HG03432 (cell line): Measurements from ENCODE around the gene NEK9.

Experiments used
- ATAC-seq: cut with Tn5 transposase; IDR thresholded peaks from one replicate; pipeline ENCODE4 v1.9.1; 2021; ENCODE audit warnings: mild to moderate bottlenecking, moderate library complexity; ENCODE audit not compliant: unreplicated experiment

Gene NEK9

DNA sequence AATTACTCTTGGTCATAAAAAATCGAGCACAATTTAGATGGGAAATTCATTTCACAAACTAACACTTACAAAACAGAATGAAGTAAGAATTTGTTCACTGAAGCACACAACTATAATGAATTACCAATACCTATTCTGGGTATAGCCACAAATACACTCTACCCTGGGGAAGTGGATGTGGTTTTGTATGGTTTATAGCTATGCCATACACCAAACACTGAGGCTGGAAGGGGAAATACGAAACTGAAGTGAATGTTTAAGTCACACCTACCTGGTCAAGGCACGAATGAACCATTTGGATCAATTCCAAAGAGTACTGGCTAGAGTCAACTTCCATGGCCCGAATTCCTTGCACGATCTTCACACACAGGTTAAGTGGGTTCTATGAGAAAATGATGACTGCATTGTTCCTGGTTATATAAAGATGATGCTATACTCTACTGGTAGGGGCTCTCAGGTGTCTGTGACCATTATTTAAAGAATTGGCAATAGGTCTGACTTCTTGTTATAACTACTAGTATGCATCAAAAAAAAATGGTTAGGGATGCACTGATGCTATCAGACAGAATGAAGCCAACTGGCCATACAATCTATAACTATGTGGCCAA is 12.8 kb downstream of the NEK9 start:
- no peak for ATAC-seq

DNA sequence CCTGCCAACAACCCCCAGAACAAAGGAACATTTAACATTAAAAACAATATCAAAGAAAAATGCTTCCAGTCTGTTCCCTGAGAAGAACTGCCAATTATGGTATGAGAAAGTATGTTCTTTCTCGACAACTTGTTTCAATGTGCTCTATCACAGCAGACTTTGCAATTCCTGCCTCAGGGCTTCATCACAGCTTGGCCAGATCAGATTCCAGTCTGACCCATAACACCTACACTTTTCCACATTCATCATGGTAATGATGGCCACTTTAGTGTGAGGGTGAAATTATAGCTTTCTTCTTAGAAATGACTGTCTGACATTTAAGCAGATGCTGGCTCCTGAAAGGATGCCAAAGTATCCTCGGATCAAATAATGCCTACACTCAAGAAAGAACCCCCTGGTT is 17.0 kb downstream of the NEK9 start:
- ATAC-seq = no peak

DNA sequence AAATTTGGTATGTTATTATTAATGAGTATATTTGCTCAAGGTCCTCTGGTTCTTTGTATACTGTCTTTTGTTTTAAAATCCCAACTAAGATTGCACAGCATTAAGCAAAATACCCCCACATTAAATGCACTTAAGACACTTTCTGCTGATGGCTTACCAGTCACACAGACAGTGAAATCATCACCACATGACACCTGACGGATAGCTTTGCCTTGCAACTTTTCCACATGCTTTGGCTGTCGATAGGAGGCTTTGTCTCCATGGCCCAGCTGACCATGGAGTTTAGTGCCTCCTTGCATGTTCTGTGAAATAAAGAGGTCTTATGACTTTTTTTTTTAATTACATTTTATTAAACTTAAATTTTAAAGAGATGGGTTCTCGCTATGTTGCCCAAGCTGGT is 19.7 kb downstream of the NEK9 start:
- no peak for ATAC-seq

DNA sequence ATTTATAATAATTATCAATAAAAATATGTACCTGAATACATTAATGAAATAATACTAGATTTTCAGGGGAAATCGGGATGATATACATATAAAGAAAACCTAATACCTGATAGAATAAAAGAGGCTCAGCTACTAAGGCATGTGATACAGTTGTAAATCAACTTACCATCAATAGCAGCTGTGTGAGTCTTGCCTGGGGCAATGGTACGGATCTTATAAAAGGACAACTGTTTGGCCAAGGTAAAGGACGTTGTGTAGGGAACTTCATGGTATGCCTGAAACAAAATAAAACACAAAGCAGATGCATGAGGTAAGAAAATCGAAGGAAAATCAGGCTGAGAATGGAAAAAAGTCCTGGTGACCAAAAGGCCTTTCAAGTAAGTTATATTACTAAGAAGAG is 25.4 kb downstream of the NEK9 start:
- no peak for ATAC-seq

DNA sequence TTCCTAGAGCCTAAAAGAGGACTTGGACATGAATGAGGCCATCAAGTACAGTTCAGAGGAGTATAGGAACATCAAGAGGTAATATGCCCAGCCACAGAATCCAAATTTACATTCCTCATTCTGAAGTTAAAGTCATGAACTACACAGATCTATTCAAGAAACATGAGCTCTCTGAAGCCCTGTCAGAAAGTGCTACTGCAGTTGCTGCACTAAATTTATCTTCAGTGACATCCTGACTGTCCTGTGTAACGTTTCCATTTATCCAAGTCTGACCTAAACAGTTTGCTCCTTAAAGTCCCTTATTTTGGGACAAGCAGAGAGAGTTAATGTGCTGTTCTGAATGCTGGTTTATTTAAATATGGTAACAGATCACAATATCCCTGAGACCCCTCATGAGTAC is 28.2 kb downstream of the NEK9 start:
- no peak for ATAC-seq

DNA sequence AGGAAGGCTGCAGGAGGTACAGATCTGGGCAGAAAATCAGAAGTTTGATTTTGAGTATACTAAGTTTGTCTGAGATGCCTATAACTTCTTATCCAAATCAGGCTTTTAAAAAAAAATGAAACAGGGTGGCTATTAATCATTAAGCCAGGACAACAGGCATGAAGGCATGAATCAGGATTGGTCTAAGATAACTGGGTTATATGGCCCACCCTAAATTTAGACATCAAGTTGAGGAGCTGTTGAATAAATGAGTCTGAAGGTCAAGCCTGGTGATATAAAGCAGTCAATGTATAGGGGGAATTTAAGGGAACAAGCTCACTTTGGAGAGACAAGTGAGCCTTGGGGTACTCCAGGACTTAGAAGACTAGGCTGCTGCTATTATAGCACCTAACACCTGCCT is 28.6 kb downstream of the NEK9 start:
- ATAC-seq = no peak

DNA sequence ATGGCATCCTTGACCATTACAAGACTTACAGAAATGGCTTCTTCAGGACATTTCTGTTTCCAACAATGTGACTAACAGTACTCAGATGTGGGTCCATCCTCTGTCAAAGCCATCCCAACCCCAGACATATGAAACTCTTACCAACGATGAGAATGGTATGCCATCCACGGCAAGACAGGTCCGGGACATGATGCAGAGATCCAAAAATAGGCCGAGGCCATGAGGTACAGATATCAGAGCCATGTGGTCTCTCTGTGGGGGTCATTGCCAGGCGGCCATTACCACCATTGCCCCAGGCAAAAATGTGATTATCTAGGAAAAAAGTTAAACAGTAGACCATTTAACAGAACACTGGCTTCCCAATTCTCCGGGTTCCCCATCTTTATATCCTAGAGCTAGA is 29.9 kb downstream of the NEK9 start:
- ATAC-seq = no peak

DNA sequence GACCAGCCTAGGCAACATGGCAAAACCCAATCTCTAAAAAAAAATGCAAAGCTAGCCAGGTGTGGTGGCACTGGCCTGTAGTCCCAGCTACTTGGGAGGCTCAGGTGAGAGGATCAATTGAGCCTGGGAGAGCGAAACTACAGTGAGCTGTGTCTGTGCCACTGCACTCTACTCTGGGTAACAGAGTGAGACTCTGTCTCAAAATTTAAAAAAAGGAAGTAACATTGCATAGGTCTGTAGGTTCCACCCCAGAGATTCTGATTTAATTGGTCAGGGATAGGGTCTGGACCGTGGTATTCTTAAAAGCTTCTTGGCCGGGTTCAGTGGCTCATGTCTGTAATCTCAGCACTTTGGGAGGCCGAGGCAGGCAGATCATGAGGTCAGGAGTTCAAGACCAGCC is 31.2 kb downstream of the NEK9 start:
- ATAC-seq = no peak

DNA sequence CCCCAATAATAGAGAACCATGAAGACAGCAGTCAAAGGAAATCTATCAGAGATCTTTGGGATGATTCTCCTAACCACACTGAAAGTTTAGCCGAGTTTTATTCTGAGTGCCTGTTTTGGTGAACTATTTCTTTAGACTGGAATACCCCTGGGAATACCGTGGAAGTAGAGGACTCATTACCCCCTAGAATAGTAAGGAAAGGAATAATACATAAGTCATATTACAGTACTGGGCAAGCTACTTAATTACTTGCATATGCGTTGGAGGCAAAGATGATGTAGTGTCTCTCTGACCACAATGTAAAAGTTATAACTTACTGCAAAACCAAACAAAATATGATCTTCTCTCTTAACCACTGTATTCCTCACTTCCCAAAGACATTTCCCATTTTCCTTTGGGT is 32.0 kb downstream of the NEK9 start:
- no peak for ATAC-seq

DNA sequence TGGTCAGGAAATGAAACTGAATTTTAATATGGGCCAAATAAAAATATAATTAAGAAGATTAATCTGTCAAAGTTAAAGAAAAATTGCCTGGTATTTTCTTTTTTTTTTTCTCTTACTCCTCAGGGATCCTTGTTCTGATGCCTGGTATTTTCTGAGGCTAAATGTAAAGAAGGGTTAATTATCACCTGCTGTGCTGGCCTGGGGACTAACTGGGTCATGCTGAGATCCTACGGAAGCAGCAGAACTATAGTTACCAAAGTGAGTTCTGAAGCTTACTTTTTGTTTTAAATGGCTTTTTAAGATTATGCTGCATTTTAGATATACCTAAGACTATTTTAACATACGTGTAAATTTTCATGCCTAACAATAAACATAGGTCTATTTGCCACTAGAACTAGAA is 34.1 kb downstream of the NEK9 start:
- ATAC-seq = no peak

DNA sequence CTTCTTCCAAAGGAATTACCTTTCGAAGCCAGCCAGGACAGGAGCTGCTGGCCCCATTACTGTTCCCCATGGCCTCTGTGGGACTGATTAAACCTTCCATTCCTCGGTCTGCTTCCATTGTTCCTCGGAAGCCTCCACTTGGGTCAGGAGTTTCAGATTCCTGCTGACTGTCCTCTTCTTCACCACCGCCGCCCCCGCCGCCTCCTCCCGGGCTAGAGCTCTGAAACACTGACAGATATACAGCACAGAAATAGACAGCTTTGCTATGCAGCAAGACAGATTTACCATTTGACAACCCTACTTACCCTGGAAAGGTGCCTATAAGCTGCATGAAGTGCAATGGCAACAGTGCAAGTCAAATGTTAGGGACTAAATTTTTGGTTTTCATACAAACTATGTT is 35.6 kb downstream of the NEK9 start:
- no peak for ATAC-seq

DNA sequence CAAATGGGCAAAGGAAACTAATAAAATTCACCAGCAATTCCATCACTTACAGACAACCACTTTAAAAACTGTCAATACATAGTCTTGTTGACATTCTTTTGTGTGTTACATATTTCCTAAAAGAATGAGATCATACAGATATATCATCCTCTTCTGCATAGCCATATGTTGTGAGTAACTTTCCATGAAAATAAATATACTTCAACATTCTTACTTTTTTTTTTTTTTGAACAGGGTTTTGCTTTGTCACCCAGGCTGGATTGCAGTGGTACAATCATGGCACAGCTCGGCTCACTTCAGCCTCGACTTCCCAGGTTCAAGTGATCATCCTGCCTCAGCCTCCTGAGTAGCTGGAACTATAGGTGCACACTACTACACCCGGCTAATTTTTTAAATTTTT is 36.5 kb downstream of the NEK9 start:
- ATAC-seq = no peak

DNA sequence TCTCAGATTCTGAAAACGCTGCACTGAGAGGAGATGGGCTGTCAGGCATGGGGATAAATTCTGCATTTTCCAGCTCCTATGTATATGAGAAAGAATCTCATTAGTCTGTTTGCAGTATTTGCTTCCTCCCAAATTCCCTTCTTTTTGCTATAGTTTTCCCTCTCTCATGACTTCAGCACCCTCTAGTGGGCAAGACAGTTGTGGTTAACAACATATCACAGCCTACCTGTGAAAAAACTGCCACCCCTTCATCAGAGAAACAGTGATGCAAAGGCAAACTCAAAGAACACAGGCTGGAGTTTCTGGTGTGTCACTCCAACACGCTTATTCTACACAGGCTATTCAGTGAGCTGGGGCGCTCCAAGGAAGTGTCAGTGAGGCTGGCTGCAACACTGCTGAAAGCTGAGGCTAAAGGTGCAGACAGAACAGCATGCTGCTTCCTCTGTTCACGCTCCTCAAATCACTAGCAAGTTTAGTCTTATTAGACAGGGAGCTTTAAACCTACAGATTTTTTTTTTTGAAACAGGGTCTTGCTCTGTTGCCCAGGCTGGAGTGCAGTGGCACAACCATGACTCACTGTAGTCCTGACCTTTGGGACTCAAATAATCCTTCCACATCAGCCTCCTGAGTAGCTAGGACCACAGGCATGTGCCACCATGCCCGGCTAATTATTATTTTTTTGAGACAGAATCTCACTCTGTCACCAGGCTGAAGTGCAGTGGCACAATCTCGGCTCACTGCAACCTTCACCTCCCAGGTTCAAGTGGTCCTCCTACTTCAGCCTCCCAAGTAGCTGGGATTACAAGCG is 38.1 kb downstream of the NEK9 start:
- ATAC-seq = no peak

DNA sequence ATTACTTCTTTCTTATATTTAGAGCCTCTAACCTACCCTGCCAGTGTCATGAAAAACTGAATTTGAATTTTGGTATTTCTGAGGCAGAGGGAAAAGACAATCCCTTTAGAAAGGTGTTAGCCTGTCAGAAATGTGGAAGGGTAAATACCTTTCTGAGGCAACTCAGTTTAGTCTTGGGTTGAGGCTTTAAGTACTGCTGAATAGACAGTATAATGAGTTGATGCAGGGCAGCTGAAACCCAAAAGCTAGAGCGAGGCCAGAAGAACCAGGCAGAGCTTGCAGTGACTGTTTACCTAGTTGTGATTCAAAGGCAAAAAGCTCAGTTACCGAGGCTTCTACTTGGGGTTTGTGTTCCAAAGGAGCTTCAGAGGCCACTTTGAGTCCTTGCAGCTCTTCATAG is 38.7 kb downstream of the NEK9 start:
- ATAC-seq = no peak

DNA sequence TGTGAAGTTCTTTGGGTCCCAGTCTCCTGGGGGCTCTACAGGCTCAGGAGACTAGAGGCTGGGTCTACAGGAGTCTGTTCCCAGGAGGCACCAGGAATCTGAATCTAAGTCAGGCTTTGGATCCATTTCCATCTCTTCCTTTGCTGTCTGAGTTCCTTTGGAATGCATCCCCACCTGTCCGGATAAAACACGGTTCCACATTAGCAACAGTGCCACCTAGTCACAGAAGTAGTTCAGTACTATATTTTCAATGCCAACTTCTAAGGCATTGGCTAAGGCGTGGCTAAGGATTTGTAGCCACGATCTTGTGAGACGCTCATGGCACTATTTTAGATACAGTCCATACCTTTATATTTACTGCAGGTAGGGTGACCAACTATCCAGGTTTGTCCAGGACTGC is 42.3 kb downstream of the NEK9 start:
- ATAC-seq = no peak

DNA sequence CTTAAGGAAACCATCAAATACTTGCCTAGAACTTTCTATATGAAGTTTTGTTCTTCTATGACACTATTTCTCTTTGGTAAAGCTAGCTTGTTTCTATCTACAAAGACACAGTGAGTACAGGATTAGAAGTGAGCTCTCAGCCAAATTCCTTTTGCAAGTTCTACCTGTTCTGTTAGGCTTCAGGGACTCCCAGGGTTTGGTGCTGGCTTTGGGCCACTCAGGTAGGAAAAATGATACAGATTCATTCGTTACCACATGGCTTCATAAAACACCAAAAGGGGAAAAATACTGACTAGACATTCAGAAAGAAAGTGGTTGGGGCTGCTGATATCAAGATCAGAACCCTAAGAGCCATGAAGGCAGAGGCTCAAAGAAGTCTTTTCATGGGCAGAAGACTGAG is 43.6 kb downstream of the NEK9 start:
- no peak for ATAC-seq

DNA sequence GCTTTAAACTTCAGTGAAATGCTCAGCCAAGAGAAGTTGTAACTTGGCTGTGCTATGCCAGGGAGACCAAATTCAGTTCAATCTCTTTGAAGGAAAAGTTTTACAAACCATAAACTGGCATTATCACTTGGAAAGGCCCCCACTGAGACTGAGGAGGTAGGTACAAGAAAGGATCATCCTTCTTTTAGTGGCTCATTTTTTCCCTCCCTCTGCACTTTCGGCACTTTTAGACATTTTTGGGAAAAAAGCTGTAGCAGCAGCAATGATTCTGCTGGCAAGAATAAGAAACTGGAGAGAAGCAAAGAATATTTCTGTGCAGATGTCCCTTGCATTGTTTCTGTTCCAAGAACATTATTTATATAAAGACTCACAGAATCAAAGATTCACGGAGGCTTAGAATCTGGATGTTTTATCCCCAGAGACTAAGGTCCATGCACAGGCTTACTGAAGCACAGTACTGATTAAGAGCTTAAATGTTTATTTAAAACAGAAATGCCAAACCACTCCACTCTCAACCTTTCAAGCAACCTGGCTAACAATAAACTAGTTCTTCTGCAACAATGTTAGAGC is 45.1 kb downstream of the NEK9 start:
- no peak for ATAC-seq

DNA sequence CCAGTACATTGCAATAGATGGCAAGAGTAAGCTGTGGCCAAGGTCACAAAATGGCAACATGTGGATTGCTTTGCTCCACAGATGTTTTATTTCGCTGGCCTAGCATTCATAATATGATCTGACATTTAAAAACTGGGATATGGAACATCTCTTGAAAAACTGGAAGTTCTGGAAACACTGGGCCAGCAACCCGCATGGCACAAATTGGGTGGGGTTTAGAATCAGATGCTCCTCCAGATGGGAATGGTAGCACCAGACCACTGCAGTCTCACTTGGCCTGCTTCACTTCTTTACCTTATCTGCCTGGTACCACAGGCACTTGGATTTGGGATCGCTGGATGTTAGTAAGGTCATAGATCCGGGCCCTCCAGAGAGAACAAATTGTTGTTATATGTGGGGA is 47.3 kb downstream of the NEK9 start:
- no peak for ATAC-seq

DNA sequence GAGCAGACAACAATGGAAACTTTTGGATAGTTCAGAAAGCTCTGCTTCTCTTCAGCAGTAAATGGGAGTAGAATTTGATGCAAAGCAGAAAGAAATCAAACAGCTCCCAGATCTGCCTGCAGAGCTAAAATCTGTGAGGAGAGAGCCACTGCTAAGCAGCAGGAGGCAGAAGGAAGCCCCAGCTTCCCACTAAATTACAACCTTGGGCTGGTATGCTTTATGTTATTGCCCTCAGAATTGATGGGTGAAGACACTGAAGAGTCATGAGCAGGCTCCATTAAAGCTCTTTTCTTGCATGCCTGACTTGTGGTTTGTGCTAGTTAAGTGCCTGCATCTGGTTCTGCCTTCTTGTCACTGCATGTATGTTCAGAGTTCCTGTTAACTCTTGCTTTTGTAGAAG is 49.1 kb downstream of the NEK9 start:
- no peak for ATAC-seq

DNA sequence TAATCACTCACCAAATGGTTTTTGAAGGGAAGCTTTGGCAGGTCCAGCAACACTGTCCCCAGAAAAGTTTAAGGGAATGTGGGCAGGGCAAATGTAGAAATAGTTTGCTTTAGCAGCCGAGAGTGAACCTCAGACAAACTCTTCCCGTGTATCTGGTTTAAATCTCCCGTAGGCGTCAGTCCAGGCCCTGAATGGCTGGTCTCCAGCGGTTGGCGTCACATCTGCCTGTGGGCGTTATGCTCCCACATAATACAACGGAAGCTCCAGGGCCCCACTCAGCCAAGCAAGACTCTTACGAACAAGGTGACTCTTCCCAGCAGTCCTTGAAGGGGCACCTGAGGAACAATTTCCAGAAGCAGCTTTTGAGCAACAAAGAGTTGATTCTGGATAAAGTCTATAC is 56.5 kb downstream of the NEK9 start:
- ATAC-seq = no peak

DNA sequence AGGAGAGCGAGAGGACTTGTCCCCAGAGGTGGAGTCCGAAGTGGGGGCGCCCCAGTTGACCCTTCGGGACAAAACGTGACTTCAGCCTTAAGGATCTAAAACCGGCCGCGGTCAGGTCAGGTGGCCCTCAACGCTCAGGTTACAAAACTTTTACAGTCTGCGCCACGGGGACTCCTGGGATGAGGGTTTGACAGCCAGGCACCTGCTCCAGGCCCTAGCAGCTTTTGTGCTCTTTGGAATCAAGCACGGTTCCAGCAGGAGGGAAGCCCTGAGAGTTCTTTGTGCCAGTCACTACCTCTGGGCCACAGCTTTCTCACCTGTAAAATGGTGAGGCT is 57.1 kb downstream of the NEK9 start:
- no peak for ATAC-seq

DNA sequence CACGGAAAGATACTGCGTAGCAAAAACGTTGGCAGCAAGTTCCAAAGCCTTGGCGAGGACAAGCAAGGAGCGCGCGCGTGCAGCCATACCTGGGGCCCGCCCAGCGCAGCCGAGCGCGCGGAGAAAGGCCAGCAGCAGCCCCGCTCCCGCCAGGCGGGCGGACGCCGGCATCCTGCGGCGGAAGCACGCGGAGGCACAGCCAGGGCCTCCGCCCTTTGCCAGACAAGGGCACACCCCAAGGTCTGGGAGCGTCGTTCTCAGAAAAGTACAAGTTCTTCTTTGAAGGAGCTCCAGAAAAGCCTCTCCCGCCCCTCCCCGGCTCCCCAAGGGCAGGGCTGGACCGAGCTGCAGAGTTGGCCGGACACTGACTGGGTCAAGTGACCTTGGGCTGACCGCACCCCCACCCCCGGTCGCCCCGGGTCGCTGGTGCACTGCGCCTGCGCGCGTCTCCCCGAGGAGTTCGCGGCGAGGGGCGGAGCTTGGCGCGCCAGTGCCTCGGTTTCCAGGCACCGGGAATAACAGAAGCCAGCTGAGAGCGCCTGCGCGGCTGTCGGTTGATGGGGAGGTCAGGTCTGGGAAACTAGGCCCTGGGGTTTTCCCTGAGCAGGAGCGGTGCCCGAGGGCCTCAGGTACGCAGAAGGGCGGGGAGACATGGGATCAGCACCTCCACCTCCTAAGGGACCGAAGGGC is 57.6 kb downstream of the NEK9 start, which contains the start of gene ZC2HC1C:
TSS of gene ZC2HC1C (plus strand) at position 521 of the 690 bp plus-strand sequence. CDS start 933 bp downstream, outside the sequence.
- ATAC-seq = peak; percentile 72
